Activated B cell treated with CpG ODN at 0.5 μM for 24 hours (primary cell): ENCODE measurements around the gene PIK3R6. TPM values are rescaled to one million over a fixed set of nuclear protein-coding genes. Genes with fewer than 3 reads are reported as not detected.
A peak's percentile ranks its signal among the peaks of the same experiment; 100 is the strongest.

Source experiments
- ATAC-seq: fragments of 200-7000 bp; cut with Tn5 transposase; one replicate; pipeline ENCODE4 v1.10.0; 2021; ENCODE audit warnings: low read depth, mild to moderate bottlenecking, moderate library complexity
- CTCF ChIA-PET: fragments of 350-600 bp; sonication (Branson Sonifier 250); formaldehyde crosslinking; loops from one replicate; lab custom pipeline; 2021; ENCODE audit warnings: antibody characterized with exemption; lab: Charles Lee
- POLR2A ChIA-PET: fragments of 350-600 bp; sonication (Branson Sonifier 250); formaldehyde crosslinking; loops from one replicate; lab custom pipeline; 2021; ENCODE audit warnings: antibody characterized with exemption; lab: Charles Lee
- DNase-seq: peaks from one replicate; pipeline ENCODE4 v3.0.0; 2022
- H3K27ac Mint-ChIP-seq: one replicate; pipeline ENCODE4 v1.8.0; 2020; ENCODE audit warnings: mixed read lengths
- H3K27me3 Mint-ChIP-seq: one replicate; pipeline ENCODE4 v1.8.0; 2021; ENCODE audit warnings: mixed read lengths
- H3K36me3 Mint-ChIP-seq: one replicate; pipeline ENCODE4 v1.8.0; 2021; ENCODE audit warnings: low read depth, mixed read lengths
- H3K4me1 Mint-ChIP-seq: one replicate; pipeline ENCODE4 v1.8.0; 2021; ENCODE audit warnings: mixed read lengths
- H3K4me3 Mint-ChIP-seq: one replicate; pipeline ENCODE4 v1.8.0; 2020; ENCODE audit warnings: mild to moderate bottlenecking, mixed read lengths
- H3K9me3 Mint-ChIP-seq: one replicate; pipeline ENCODE4 v1.8.0; 2020; ENCODE audit warnings: mixed read lengths
- CTCF ChIP-seq: fragments of 200-600 bp; IDR thresholded peaks from one replicate; pipeline ENCODE4 v1.8.0; 2022; ENCODE audit warnings: antibody characterized with exemption, mild to moderate bottlenecking
- intact Hi-C: fragments of 100-400 bp; cut with micrococcal nuclease; formaldehyde crosslinking; loops from one replicate; pipeline ENCODE4 v1.15.1; 2024
- total RNA-seq: library from RNA; stranded (reverse); gene quantifications from 2 replicates; pipeline ENCODE4 v1.2.3, GENCODE V29; 2022

The PIK3R6 gene
- total RNA-seq, 1 donor from 2014 or later, result 0.91 TPM

GRCh38 chr17:8801135-8801840, 66.2 kb downstream of the PIK3R6 start:
- Mint-ChIP-seq H3K4me3 (no peak overlapping the region), H3K36me3 (no peaks in the 10 kb centered on the region), H3K9me3 (no peaks in the 10 kb centered on the region), H3K27ac (no peak overlapping the region), H3K27me3 (no peaks in the 10 kb centered on the region), H3K4me1 (peaks cover 24% of the 10 kb centered on the region)
- POLR2A ChIA-PET, result no interaction called here
- intact Hi-C loops, result no loop called here
- no peak for ATAC-seq
- DNase-seq, result no peak
- CTCF ChIA-PET, result interaction anchor here (1.1 to 1.6 kb wide), 2 partner anchors 15 to 195 kb away, joined by 3 to 4 read pairs; no protein-coding TSS in a partner anchor
- TF ChIP-seq CTCF, result no peak

- DNase-seq (no peak), ATAC-seq (no peak)
- Mint-ChIP-seq H3K27ac (no peak overlapping the region), H3K27me3 (no peaks in the 10 kb centered on the region), H3K9me3 (no peaks in the 10 kb centered on the region), H3K36me3 (no peaks in the 10 kb centered on the region), H3K4me3 (no peak overlapping the region), H3K4me1 (peaks cover 17% of the 10 kb centered on the region)
- intact Hi-C loops, result no loop called here
- ChIA-PET CTCF (interaction anchor here (1.1 to 1.9 kb wide), 3 partner anchors 15 to 196 kb away, joined by 3 to 8 read pairs (median 4); no protein-coding TSS in a partner anchor), POLR2A (no interaction called here)
- TF ChIP-seq CTCF, result no peak
Measured at GRCh38 chr17:8800656-8801055, 66.8 kb downstream of the PIK3R6 start.

- no peak overlapping the region for H3K27ac Mint-ChIP-seq
- ChIA-PET CTCF (interaction anchor here (0.8 to 2.3 kb wide), 9 partner anchors 53 to 361 kb away, joined by 3 to 24 read pairs (median 5); no protein-coding TSS in a partner anchor), POLR2A (interaction anchor here (0.6 kb wide), 2 partner anchors 20 to 58 kb away, joined by 3 read pairs; no protein-coding TSS in a partner anchor)
- DNase-seq, result no peak
- no peak for TF ChIP-seq CTCF
- intact Hi-C loops, result loop anchor here (1.0 kb wide), 2 partner anchors 96 to 199 kb away; no protein-coding TSS in a partner anchor
- H3K27me3 Mint-ChIP-seq, result no peaks in the 10 kb centered on the region
- H3K4me1 Mint-ChIP-seq, result peaks cover 10% of the 10 kb centered on the region
- H3K9me3 Mint-ChIP-seq, result no peaks in the 10 kb centered on the region
- H3K36me3 Mint-ChIP-seq, result no peaks in the 10 kb centered on the region
- no peak overlapping the region for H3K4me3 Mint-ChIP-seq
- ATAC-seq, result no peak
Measured at GRCh38 chr17:8799570-8800212, 67.8 kb downstream of the PIK3R6 start.

GRCh38 chr17:8798846-8799569, 68.5 kb downstream of the PIK3R6 start, which contains the start of gene MFSD6L:
MFSD6L (minus strand) TSS chr17:8799365; CDS start chr17:8799120, 245 bp downstream.
- Mint-ChIP-seq H3K27me3 (no peaks in the 10 kb centered on the region), H3K4me3 (peak within 1 kb of the TSS; percentile 38), H3K27ac (no peak within 1 kb of the TSS), H3K4me1 (peaks cover 11% of the 10 kb centered on the region), H3K9me3 (no peaks in the 10 kb centered on the region), H3K36me3 (no peaks in the 10 kb centered on the region)
- ChIA-PET CTCF (interaction anchor here (0.8 to 2.3 kb wide), 10 partner anchors 53 to 493 kb away, joined by 3 to 24 read pairs (median 4); no protein-coding TSS in a partner anchor), POLR2A (interaction anchor here (0.6 kb wide), 2 partner anchors 19 to 59 kb away, joined by 3 read pairs; no protein-coding TSS in a partner anchor)
- TF ChIP-seq CTCF, result no peak
- ATAC-seq (peak; percentile 71), DNase-seq (no peak)
- intact Hi-C loops, result loop anchor here (1.0 kb wide), 2 partner anchors 96 to 199 kb away; no protein-coding TSS in a partner anchor
